IMR-90 (cell line): ENCODE measurements around the gene FAM180A. TPM values are rescaled to one million over a fixed set of nuclear protein-coding genes. Genes with fewer than 3 reads are reported as not detected.
A peak's percentile ranks its signal among the peaks of the same experiment; 100 is the strongest.

Experiments used
- ATAC-seq: fragments of 200-7000 bp; cut with Tn5 transposase; 2 replicates; pipeline ENCODE4 v1.9.1; 2020; ENCODE audit warnings: low read depth, mild to moderate bottlenecking, moderate library complexity
- BruUV-seq: library from RNA; stranded (reverse); fragments of 400-500 nt; replicated peaks from 2 replicates; lab custom pipeline; 2021; lab: Mats Ljungman, UMichigan
- CTCF ChIA-PET: fragments of 300-600 bp; formaldehyde crosslinking; extraction: SDS; loops from one replicate; lab custom pipeline; 2021; ENCODE audit warnings: antibody characterized with exemption; lab: Yijun Ruan, JAX
- POLR2A ChIA-PET: fragments of 300-600 bp; sonication (Branson Sonifier 250); formaldehyde crosslinking; loops from one replicate; lab custom pipeline; 2022; ENCODE audit warnings: antibody characterized with exemption; ENCODE audit not compliant: unreplicated experiment; lab: Charles Lee
- DNase-seq: peaks from one replicate; pipeline ENCODE4 v3.0.0; 2013
- H2AFZ ChIP-seq: replicated peaks from 2 replicates; pipeline ENCODE3; 2013; ENCODE audit warnings: low read length, mild to moderate bottlenecking; ENCODE audit not compliant: poor library complexity
- H2AK5ac ChIP-seq: 2 replicates; pipeline ENCODE4 v1.6.1; 2013; ENCODE audit warnings: low read depth, low read length, inconsistent platforms
- H2AK9ac ChIP-seq: replicated peaks from 2 replicates; pipeline ENCODE3; 2013; ENCODE audit warnings: mild to moderate bottlenecking, low read depth, low read length, moderate library complexity; ENCODE audit not compliant: poor library complexity
- H2BK120ac ChIP-seq: 2 replicates; pipeline ENCODE4 v1.6.1; 2013; ENCODE audit warnings: low read depth, low read length, inconsistent platforms
- H2BK15ac ChIP-seq: 3 replicates; pipeline ENCODE4 v1.6.1; 2013; ENCODE audit warnings: low read depth, low read length, inconsistent platforms
- H2BK20ac ChIP-seq: 2 replicates; pipeline ENCODE4 v1.6.1; 2013; ENCODE audit warnings: low read depth, mild to moderate bottlenecking, inconsistent platforms, low read length, moderate library complexity
- H2BK5ac ChIP-seq: 2 replicates; pipeline ENCODE4 v1.6.1; 2013; ENCODE audit warnings: mild to moderate bottlenecking, low read depth, low read length, inconsistent platforms; ENCODE audit not compliant: poor library complexity, severe bottlenecking
- H3K14ac ChIP-seq: replicated peaks from 2 replicates; pipeline ENCODE4 v1.6.1; 2013; ENCODE audit warnings: low read depth, low read length, inconsistent platforms
- H3K18ac ChIP-seq: 2 replicates; pipeline ENCODE4 v1.6.1; 2013; ENCODE audit warnings: low read depth, low read length, control low read depth
- H3K23ac ChIP-seq: 2 replicates; pipeline ENCODE4 v1.6.1; 2013; ENCODE audit warnings: low read depth, low read length, inconsistent platforms
- H3K27ac ChIP-seq: 2 replicates; pipeline ENCODE4 v1.5.1; 2013; ENCODE audit warnings: mild to moderate bottlenecking, control low read depth, low read length; ENCODE audit not compliant: insufficient read depth
- H3K27me3 ChIP-seq: 2 replicates; pipeline ENCODE4 v1.6.1; 2013; ENCODE audit warnings: low read length; ENCODE audit not compliant: control insufficient read depth, insufficient read depth
- H3K36me3 ChIP-seq: 2 replicates; pipeline ENCODE4 v1.6.1; 2013; ENCODE audit warnings: low read length, mixed read lengths; ENCODE audit not compliant: control insufficient read depth, insufficient read depth
- H3K4ac ChIP-seq: 2 replicates; pipeline ENCODE4 v1.6.1; 2013; ENCODE audit warnings: low read depth, low read length, inconsistent platforms
- H3K4me1 ChIP-seq: 2 replicates; pipeline ENCODE4 v1.6.1; 2013; ENCODE audit warnings: low read length, mixed read lengths; ENCODE audit not compliant: control insufficient read depth, insufficient read depth
- H3K4me2 ChIP-seq: 2 replicates; pipeline ENCODE4 v1.6.1; 2013; ENCODE audit warnings: low read depth, mild to moderate bottlenecking, control low read depth, low read length, moderate library complexity
- H3K4me3 ChIP-seq: 2 replicates; pipeline ENCODE4 v1.5.1; 2013; ENCODE audit warnings: low read depth, mild to moderate bottlenecking, control low read depth, low read length, moderate library complexity; ENCODE audit not compliant: insufficient read depth
- H3K56ac ChIP-seq: 2 replicates; pipeline ENCODE4 v1.6.1; 2013; ENCODE audit warnings: low read length, inconsistent platforms; ENCODE audit not compliant: insufficient read depth; ENCODE audit errors: extremely low read depth
- H3K79me1 ChIP-seq, 2 experiments: 2 replicates each; pipeline ENCODE4 v1.6.1; 2013; ENCODE audit warnings: low read length in 2 of 2, inconsistent platforms in 1 of 2, low read depth in 1 of 2
- H3K9ac ChIP-seq: 2 replicates; pipeline ENCODE4 v1.6.1; 2013; ENCODE audit warnings: low read depth, low read length, control low read depth
- H3K9me1 ChIP-seq: 2 replicates; pipeline ENCODE4 v1.6.1; 2013; ENCODE audit warnings: low read length, inconsistent platforms; ENCODE audit not compliant: insufficient read depth
- H3K9me3 ChIP-seq: 2 replicates; pipeline ENCODE4 v1.6.1; 2013; ENCODE audit warnings: low read length; ENCODE audit not compliant: control insufficient read depth, insufficient read depth
- H4K20me1 ChIP-seq: 2 replicates; pipeline ENCODE4 v1.6.1; 2013; ENCODE audit warnings: low read length, inconsistent platforms; ENCODE audit not compliant: insufficient read depth
- H4K5ac ChIP-seq: 2 replicates; pipeline ENCODE4 v1.6.1; 2013; ENCODE audit warnings: mild to moderate bottlenecking, low read depth, low read length, control low read depth
- H4K8ac ChIP-seq, 2 experiments: 2 replicates each; pipeline ENCODE4 v1.6.1; 2013; ENCODE audit warnings: low read depth in 2 of 2, low read length in 2 of 2, control low read depth in 1 of 2, inconsistent platforms in 1 of 2
- H4K91ac ChIP-seq: 2 replicates; pipeline ENCODE4 v1.6.1; 2013; ENCODE audit warnings: low read depth, low read length, inconsistent platforms; ENCODE audit not compliant: insufficient read depth
- BHLHE40 ChIP-seq: fragments of 150-350 bp; IDR thresholded peaks from 2 replicates; pipeline ENCODE4 v1.6.1; 2016; ENCODE audit warnings: mild to moderate bottlenecking, low read depth, low read length
- CEBPB ChIP-seq: IDR thresholded peaks from 2 replicates; pipeline ENCODE4 v1.6.1; 2012; ENCODE audit warnings: low read depth, low read length, improper control_type of control experiment
- CHD1 ChIP-seq: IDR thresholded peaks from 2 replicates; pipeline ENCODE4 v1.6.1; 2012; ENCODE audit warnings: low read depth, low read length, improper control_type of control experiment
- CTCF ChIP-seq: conservative IDR thresholded peaks from 2 replicates; pipeline ENCODE4 v1.5.1; 2012; ENCODE audit warnings: mild to moderate bottlenecking, low read depth, low read length, improper control_type of control experiment
- FOS ChIP-seq: fragments of 150-350 bp; IDR thresholded peaks from 2 replicates; pipeline ENCODE4 v1.6.1; 2016; ENCODE audit warnings: low read depth, low read length
- MAFK ChIP-seq: IDR thresholded peaks from 2 replicates; pipeline ENCODE4 v1.6.1; 2012; ENCODE audit warnings: low read depth, low read length, improper control_type of control experiment
- MAZ ChIP-seq: IDR thresholded peaks from 2 replicates; pipeline ENCODE4 v1.6.1; 2012; ENCODE audit warnings: low read depth, mild to moderate bottlenecking, low read length, improper control_type of control experiment, moderate library complexity, borderline replicate concordance
- MXI1 ChIP-seq: IDR thresholded peaks from 2 replicates; pipeline ENCODE4 v1.6.1; 2012; ENCODE audit warnings: low read depth, mild to moderate bottlenecking, low read length, moderate library complexity, borderline replicate concordance
- NFE2L2 ChIP-seq: fragments of 150-350 bp; IDR thresholded peaks from 2 replicates; pipeline ENCODE4 v1.6.1; 2016; ENCODE audit warnings: low read depth, mild to moderate bottlenecking, low read length
- POLR2A ChIP-seq: IDR thresholded peaks from 2 replicates; pipeline ENCODE4 v1.6.1; 2012; ENCODE audit warnings: mild to moderate bottlenecking, low read depth, low read length
- RAD21 ChIP-seq: IDR thresholded peaks from 2 replicates; pipeline ENCODE4 v1.6.1; 2012; ENCODE audit warnings: low read length, improper control_type of control experiment
- RCOR1 ChIP-seq: IDR thresholded peaks from 2 replicates; pipeline ENCODE4 v1.6.1; 2012; ENCODE audit warnings: mild to moderate bottlenecking, low read length, improper control_type of control experiment; ENCODE audit not compliant: insufficient replicate concordance
- RFX5 ChIP-seq: IDR thresholded peaks from 2 replicates; pipeline ENCODE4 v1.8.0; 2012; ENCODE audit warnings: low read depth, mild to moderate bottlenecking, low read length, moderate library complexity
- SMC3 ChIP-seq: fragments of 150-350 bp; IDR thresholded peaks from 2 replicates; pipeline ENCODE4 v1.6.1; 2016; ENCODE audit warnings: low read depth, mild to moderate bottlenecking, antibody characterized with exemption, low read length, moderate library complexity
- USF2 ChIP-seq: fragments of 150-350 bp; IDR thresholded peaks from 2 replicates; pipeline ENCODE4 v1.6.1; 2017; ENCODE audit warnings: mild to moderate bottlenecking, antibody characterized with exemption, low read length, low read depth
- WGBS, 2 experiments: methylation state at CpG; one replicate each; pipeline versions ENCODE4 v1.1.5 to v1.1.7; 2013; ENCODE audit warnings: missing lambda C conversion rate in 2 of 2; ENCODE audit not compliant: insufficient read length in 1 of 2; ENCODE audit errors: extremely low coverage in 2 of 2; 5-methylcytosine and 5-hydroxymethylcytosine counted together
- dilution Hi-C: fragments of 300-500 bp; cut with HindIII; formaldehyde crosslinking; loops from one replicate; pipeline ENCODE4 v1.14.3; 2018; ENCODE audit warnings: low sequenced_read_pairs; ENCODE audit not compliant: unreplicated experiment
- in situ Hi-C: fragments of 300-500 bp; cut with MboI; formaldehyde crosslinking; loops from 3 replicates; pipeline ENCODE4 v1.14.3; 2019; ENCODE audit warnings: low sequenced_read_pairs, inconsistent platforms, mixed read lengths
- intact Hi-C: fragments of 100-400 bp; cut with micrococcal nuclease; formaldehyde crosslinking; loops from 2 replicates; pipeline ENCODE4 v1.10.0; 2022
- polyA plus RNA-seq, 3 experiments: library from polyadenylated mRNA; depleted of rRNA; stranded (reverse); fragments of >200 nt; gene quantifications; 2 replicates each; pipeline ENCODE4 v1.2.3, GENCODE V29; 2012; ENCODE audit warnings: low replicate concordance in 1 of 3
- total RNA-seq: library from RNA; depleted of rRNA; stranded (reverse); fragments of >200 nt; gene quantifications from 2 replicates; pipeline ENCODE4 v1.2.3, GENCODE V29; 2012
- TF ChIP-seq, protein P1 (sequence below): fragments of 150-350 bp; IDR thresholded peaks from 2 replicates; pipeline ENCODE4 v1.6.1; 2016; ENCODE audit warnings: low read depth, mild to moderate bottlenecking, low read length, moderate library complexity, borderline replicate concordance

FAM180A gene
- total and polyA plus RNA-seq, 2 of the 4 experiments (the other 2 are of a cell fraction), result 1.3 to 2.0 TPM

DNA sequence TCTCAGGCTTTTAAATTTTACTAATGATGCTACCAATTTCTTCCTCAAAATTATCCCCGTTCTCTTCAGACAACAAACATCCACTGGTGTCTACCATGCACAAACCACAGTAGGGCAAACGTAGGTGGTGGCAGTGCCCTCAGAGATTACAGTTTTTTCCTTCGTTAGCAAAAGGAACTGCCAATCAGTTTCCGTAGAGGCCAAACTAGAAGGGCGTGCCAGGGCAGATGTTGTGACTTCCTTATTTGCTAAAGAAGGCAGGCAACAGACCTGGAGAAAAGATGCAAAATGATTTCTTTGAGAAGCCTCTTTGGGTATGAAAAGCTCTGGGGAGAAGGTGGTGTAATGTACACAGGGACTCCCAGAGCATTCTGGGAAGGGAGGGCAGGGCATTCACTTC lies 7.6 kb upstream of the FAM180A start:
- POLR2A ChIA-PET, result no interaction called here
- dilution Hi-C loops (no loop called here), in situ Hi-C loops (no loop called here)

More for the DNA sequence above, 7.6 kb upstream of the FAM180A start:
- H4K91ac ChIP-seq, result no peak overlapping the region
- no peak overlapping the region for H3K18ac ChIP-seq
- no peak overlapping the region for H2AK5ac ChIP-seq
- H3K9me1 ChIP-seq, result peaks cover 10% of the 10 kb centered on the region
- no peak overlapping the region for H2BK5ac ChIP-seq
- no peak overlapping the region for H4K5ac ChIP-seq
- peaks cover 8% of the 10 kb centered on the region for H3K4me1 ChIP-seq
- H2BK120ac ChIP-seq, result no peak overlapping the region
- DNase-seq (no peak), ATAC-seq (no peak)
- CTCF ChIA-PET, result no interaction called here
- no peak overlapping the region for H3K4me2 ChIP-seq
- no peak overlapping the region for H3K56ac ChIP-seq
- no peak overlapping the region for H3K23ac ChIP-seq
- H3K9ac ChIP-seq, result no peak overlapping the region
- 20% methylated on average over 1 of the region's 5 CpGs; no CpG with 5 or more reads in 1 of the 2 experiments for WGBS, 2 experiments
- H4K8ac ChIP-seq, result no peak overlapping the region; a peak in 1 of 4 replicates
- no TSS peak for BruUV-seq
- no peaks in the 10 kb centered on the region for H3K9me3 ChIP-seq
- H3K36me3 ChIP-seq, result no peaks in the 10 kb centered on the region
- no peak overlapping the region for H2BK15ac ChIP-seq
- no peaks in the 10 kb centered on the region for H4K20me1 ChIP-seq
- intact Hi-C loops, result no loop called here
- no peaks in the 10 kb centered on the region for H3K27me3 ChIP-seq
- H3K4ac ChIP-seq, result 0 out of 2 replicates have a peak overlapping the region, but pooled peaks have one; percentile 9
- H3K4me3 ChIP-seq, result no peak overlapping the region
- H2AFZ ChIP-seq, result no peak overlapping the region
- TF ChIP-seq RAD21 (no peak), CEBPB (no peak), NFE2L2 (no peak), BHLHE40 (no peak), RCOR1 (no peak), MAZ (no peak), MAFK (no peak), FOS (no peak), USF2 (no peak), CTCF (no peak), MXI1 (no peak), RFX5 (no peak), CHD1 (no peak), SMC3 (no peak), POLR2A (no peak)
- TF ChIP-seq, protein P1, sequence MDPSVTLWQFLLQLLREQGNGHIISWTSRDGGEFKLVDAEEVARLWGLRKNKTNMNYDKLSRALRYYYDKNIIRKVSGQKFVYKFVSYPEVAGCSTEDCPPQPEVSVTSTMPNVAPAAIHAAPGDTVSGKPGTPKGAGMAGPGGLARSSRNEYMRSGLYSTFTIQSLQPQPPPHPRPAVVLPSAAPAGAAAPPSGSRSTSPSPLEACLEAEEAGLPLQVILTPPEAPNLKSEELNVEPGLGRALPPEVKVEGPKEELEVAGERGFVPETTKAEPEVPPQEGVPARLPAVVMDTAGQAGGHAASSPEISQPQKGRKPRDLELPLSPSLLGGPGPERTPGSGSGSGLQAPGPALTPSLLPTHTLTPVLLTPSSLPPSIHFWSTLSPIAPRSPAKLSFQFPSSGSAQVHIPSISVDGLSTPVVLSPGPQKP, result no peak
- no peak overlapping the region for H3K27ac ChIP-seq
- H2AK9ac ChIP-seq, result no peak overlapping the region
- no peak overlapping the region for H2BK20ac ChIP-seq
- no peaks in the 10 kb centered on the region for H3K79me1 ChIP-seq
- H3K14ac ChIP-seq, result no peak overlapping the region
